NCI-H1436 treated with DMSO at 0.1 percent for 48 hours (cell line): ENCODE measurements around the gene C1orf50.

Source experiments
- DNase-seq: peaks from one replicate; lab custom pipeline; 2025; lab: John Stamatoyannopoulos, UW

The C1orf50 gene

DNA sequence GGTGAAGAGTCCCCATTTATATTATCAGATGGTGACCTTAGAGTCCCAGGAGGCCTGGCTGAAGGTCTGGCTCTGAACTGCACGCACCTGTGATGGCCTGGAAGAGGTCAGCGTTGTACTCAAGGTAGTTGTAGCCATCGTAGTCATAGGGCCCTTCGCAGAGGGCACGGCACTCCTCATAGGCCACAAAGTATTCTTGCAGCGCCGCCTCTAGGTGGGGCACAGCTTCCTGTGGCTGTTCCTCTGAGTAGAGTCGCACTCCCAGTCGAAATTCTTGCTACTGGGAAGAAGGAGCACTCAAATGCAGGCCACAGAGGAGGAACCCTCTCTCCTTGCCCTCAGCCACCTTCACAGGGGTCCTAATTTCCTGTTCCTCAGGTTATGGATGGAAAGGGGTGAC lies 7.9 kb upstream of the C1orf50 start:
- DNase-seq: no peak

DNA sequence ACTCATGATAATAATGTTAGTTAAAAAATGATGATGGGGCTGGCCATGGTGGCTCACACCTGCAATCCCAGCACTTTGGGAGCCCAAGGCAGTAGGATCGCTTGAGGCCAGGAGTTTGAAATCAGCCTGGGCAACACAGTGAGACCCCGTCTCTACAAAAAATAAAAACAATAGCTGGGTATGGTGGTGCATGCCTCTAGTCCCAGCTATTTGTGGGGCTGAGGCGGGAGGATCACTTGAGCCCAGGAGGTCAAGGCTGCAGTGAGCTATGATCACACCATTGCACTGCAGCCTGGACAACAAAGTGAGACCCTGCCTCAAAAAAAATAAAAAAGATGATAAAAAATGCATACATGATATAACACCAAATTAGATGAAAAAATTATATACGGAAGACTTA lies 5.5 kb upstream of the C1orf50 start:
- DNase-seq: no peak

DNA sequence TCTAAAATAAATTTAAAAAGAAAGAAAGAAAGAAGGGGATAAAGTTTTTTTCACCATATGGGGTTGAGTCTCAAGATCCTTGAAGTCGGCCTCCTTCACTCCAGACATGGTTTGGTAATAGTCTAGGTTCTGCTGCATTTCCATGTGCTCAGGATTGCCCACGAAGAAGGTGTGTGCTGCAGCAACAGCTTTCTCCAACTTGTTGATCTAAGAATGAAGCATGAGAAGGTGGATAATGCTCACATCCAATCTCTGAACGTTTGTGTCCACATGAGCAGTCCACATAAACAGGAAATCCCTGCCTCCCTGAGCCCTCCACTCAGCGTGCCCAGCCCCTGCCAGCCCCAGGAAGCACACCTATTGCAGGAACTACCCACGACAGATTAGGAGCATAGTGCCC lies 4.8 kb upstream of the C1orf50 start:
- no peak for DNase-seq

DNA sequence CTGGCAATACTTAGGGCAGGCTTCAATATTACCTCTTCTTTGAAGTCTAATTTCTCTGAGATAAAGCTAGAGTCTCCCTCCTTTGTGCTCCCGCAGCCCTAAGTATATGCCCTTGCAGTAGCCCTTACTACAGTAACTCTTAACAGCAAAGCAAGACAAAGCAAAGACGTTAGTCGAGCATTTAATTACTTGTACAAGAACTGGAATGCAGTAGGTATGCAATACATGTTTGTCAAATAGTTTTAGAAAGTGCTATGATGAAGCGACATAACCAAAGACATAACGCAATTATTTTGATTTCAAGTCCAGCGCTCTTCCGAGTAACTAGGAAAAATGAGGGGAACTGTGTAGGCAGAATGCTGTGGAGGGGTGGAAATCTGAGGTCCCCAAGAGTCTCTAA lies 1.8 kb upstream of the C1orf50 start:
- DNase-seq: no peak

DNA sequence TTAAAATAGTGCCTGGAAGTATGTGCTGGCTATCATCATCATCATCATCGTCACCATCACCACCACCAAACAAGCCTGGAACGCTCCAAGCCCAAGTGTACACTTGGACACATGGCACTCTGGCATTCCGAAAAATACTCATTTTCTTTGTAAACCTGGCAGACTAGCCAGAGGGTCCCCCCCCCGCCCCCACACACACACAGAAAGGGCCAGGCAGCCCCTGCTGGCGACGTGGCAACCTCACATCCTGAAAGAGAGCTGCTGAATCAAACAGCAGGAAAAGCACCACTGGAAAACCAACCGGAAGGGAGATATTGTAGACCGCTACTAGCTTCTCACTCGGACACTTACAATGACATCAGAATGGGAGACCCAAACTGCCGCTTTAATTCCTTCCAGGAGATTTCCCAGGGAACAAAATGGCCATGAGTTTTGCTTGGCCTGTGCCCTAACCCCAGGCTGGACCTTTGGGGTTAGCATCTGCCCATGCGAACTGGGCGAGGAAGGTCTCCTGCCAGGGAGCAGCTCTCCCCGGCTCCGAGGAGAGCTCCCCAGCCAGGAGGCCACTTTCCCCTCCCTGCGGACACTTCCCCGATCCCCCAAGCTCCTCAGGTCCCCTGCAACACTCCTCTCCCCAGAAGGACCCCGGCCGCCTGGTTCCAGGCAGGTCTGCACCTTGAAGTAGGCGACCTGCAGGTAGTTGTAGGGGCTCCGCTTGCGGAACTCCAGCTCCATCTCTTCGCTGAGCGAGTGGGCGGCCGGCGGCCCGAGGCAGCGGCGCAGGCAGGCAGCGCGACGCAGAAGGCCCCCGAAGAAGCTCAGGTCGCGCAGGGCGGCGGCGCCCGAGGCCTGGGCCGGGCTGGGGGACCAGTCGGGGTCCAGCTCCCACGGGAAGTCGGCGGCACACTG lies 963 bp upstream of the C1orf50 start:
- no peak for DNase-seq

DNA sequence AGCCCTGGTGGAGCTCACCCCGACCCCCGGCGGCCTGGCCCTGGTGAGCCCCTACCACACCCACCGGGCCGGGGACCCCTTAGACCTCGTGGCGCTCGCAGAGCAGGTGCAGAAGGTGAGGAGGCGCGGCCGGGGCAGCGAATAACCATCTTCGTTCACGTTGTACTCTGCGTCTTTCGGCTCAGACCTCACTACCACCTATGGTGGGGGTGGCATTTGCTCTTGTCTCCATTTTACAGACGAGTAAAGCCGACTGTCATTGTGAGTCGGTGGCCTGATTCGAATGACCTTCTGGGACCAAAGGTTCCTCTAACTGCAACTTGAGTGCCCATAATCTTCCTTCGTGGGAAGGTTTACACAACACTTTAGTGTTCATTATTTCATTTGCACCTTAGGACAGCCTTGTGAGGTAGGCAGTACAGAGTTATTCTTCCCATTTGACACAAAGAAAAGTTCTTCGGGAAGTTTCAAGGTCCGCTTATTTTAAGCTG lies 506 bp downstream of the C1orf50 start:
- DNase-seq: no peak

DNA sequence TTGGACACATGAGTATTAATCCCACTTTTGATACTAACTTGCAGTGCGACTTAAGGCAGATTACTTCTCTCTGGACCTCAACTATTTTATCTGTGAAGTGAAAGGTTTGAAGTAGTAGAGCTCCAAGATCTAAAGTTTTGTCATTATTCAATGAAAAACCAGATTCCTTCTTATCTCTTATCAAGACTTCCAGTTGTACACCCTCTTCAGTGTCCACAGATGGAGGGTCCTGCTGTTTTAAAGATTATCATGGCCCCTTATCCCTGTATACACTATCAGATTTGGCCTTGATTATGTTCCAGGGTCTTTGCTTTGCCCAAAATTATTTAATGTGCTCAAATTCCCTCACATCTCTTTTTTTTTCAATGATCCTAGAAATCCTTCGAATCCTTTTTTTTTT lies 1.1 kb downstream of the C1orf50 start:
- DNase-seq: no peak

DNA sequence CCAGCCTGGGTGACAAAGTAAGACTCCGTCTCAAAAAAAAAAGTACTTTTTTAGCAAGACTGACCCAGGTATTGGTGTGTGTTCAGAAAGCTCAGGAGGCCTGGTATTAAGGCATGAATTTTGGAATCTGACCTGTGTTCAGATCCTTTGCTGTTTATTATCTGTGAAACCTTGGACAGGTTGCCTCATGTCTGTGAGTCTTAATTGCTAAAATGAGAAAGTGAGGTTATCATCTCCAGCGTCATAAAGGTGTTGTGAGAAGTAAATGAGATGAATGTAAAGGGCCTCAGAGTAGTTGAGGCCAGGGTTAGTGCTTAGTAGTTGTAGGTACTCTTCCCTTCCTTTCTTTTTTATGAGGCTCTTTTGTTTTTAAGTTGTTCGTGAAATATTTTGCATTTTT lies 2.8 kb downstream of the C1orf50 start:
- no peak for DNase-seq

DNA sequence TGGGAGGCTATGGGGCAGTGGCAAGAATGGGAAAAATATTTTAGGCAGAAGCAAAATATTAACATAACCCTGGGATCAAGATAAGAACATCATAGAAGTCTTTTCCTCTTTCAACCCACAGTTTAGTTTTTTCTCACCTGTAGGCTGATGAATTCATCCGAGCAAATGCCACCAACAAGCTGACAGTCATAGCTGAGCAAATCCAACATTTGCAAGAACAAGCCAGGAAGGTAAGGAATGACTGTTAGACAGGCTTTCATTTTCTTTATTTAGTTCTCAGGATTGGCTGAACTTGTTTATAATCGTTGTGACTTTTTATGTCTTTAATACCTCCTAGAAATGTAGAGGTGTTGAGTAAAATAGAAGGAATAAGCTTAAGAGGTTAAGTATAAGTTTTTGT lies 6.4 kb downstream of the C1orf50 start:
- no peak for DNase-seq

DNA sequence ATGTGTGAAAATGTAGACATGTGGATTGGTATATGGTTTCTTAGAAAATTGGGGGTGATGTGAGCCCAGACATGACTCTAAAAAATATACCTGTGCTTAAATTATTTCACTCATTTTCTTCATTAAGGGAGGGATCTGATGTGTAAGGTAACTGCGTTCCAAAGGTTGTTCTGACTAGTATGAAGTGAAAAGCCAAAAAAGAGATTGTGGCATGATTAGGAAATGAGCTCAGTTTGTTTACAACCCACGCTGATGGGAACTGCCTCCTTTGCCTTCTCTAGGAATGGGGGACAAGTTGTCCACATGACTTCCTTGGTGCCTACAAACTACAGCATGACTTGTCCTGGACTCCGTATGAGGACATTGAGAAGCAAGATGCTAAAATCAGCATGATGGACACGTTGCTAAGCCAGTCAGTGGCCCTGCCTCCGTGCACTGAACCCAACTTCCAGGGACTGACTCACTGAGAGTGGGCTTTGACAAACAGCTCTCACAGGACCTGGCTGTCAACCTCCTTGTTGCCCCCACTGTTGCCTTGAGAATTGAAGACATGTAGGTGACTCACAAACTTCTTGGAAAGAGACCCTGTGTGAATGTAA lies 8.0 kb downstream of the C1orf50 start:
- no peak for DNase-seq

DNA sequence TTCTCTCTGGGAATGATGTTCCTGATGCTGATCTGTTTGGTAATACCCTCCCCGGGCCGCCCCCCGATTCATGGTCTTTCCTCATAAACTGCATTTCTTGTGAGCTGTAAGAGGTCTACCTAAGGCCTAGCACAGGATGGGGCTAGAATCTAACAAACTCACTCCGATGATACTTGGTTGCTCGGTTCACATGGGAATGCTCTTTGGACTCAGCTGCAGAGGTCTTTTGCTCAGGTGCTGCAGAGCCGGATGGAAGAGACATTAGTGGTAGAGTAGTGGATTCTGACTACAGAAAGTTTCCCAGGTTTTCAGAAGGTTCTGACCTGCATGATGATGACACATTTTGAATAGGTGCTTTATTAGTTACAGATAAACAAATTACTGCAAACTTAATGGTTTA lies 9.5 kb downstream of the C1orf50 start:
- no peak for DNase-seq

DNA sequence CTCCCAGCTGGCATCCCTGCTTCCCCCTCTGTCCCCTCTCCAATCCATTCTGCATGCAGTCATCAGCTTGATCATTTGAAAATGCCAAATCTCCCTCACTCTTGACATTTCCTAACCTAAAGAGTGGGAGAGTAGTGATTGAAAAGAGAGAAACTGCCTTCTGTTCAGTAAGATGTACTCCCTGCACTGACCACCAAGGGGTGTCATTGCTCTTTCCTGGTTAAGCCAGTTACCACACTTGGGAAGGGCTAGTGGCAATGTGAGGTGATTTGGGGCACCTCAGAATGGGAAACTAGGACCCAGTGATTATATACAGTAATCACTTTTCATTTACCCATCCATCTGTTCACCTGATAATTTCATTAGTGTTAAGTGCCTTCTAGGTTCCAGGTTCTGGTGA lies 10.8 kb downstream of the C1orf50 start:
- DNase-seq: no peak

DNA sequence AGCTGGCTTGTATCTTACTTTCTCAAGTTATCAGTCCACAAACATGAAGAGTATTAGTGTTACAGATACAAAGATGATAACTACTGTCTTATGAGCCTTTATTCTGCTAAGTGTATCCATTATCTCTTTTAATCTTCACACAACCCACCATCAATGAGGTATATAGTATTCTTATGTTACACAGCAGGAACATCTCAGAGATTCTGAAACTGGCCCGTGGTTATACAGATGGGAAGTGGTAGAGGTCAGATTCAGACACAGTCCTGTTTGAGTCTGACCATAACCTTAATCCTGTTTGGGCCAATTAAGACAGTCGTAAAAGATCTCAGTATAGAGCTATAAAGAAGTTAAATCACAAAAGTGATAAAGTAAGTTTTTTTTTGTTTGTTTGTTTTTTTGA lies 12.7 kb downstream of the C1orf50 start:
- no peak for DNase-seq

DNA sequence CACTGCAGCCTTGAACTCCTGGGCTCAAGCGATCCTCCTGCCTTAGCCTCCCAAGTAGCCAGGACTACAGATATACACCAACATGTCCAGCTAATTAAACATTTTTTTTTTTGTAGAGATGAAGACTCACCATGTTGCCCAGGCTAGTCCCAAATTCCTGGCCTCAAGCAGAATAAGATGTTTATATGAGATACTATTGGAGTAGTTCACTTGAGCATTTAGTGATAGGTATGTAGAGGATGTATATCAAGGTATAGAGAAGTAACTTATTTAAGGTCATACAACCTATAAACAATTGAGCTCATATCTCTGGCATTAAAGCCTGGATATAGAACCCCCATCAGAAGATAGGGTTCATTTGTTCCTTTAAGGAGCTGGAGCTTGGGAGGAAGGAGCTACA lies 13.1 kb downstream of the C1orf50 start:
- no peak for DNase-seq

DNA sequence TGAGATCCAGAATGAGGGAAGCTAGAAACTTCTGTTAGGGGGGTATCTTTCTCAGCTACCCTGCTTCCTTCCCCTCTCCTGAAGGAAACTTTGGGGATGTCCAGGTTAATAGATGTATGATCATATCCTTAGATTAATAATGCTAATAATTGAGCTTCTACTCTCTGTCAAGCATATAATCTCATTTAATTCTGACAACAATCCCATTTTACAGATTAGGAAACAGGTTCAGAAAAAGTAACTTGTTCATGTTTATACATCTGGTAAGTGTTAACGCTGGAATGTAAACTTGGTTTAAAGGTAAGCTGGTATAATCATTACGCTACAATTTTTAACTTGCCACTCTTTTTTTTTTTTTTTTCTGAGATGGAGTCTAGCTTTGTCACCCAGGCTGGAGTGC lies 16.0 kb downstream of the C1orf50 start:
- DNase-seq: no peak

DNA sequence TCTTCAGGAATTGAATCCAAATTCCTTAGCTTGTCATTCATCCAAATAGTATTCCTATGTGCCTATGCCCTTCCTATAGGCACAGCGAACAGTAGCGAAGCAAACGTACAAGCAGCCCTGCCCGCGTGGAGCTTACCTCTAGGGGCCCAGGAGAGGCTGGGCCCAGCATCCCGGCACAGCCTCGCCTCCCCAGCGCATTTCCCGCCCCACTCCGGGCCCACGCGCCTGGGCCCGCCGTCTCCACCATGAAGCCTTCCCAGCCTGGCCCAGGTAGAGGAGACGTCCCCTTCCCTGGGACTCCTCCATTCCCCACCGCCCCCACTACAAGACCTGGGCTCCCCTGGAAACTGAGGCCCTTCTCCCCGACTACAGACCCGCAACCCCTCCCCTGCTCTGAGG lies 17.5 kb downstream of the C1orf50 start:
- no peak for DNase-seq

DNA sequence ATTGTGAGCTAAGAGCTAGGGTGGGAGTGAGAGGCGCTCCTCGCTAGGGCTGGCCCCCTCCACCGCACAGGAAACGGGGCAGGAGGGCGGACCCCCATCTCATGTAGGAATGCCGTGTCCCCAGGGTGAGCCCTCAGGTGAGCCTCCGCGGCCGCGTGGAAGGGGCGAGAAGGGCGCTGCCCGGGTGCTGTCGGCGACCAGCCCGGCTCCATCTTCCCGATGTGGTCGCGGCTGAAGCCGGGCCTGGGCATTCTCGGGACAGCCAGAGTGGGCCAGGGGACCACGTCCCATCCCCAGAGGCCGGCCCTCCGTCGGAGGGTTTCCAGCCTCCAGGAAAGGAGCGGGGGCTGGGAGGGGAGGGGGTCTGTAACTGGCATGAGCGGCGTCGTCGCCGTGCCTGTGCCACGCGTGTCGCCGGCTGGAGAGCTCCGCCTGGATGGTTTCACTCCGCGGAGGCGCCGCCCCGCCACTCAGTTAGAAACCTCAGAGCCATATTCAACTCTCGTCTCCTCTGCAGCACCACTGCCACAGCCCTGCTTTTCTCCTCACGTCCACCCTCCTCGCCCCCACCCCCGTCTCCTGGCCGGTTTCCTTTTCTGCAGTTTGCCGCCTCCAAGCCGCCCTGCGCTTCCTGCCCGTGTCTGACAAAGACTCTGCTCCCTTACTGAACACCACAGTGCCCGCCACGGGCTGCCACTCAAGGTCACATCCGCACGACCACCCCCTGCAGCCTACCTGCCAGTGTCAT lies 18.1 kb downstream of the C1orf50 start, which contains the start of gene TMEM269:
TMEM269 (plus strand) TSS at position 46 of the 748 bp plus-strand sequence. CDS start 4,903 bp downstream, outside the sequence.
- no peak for DNase-seq

DNA sequence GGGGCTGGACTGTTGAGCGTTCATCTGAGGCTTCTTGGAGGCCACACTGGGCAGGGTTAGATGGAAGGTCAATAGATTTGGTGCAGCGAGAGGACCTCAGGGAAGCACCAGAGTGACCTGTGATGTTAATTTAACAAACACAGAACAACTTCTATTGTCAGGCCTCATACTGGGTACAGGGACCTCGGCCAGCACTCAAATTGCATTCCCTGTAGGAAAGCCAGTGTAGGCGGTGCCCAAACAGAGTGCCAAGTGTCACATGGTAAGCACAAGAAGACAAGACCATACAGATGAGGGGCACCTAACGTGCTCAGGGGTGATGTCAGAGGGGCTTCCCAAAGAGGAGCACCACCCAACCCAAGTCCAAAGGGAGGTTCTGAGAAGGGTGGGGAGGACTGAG lies 19.0 kb downstream of the C1orf50 start:
- DNase-seq: no peak

DNA sequence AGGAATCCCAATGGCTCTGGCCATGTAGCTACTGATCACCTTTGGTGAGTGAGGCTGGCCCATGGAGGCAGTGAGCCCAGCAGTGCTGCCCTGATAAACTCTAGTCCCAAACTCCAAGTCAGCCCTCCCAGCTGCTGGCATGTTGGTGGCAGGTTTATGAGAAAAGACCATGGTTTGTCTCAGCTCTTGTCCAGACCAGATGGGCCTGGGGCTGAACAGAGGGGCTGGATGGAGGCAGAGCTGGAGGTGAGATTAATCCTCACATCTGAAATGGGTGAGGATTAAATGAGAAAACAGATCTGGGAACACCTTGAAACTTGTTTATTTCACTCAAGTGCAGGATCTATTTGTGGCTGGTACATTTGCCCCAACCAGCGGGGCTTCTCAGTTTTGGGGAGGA lies 21.0 kb downstream of the C1orf50 start:
- DNase-seq: no peak

DNA sequence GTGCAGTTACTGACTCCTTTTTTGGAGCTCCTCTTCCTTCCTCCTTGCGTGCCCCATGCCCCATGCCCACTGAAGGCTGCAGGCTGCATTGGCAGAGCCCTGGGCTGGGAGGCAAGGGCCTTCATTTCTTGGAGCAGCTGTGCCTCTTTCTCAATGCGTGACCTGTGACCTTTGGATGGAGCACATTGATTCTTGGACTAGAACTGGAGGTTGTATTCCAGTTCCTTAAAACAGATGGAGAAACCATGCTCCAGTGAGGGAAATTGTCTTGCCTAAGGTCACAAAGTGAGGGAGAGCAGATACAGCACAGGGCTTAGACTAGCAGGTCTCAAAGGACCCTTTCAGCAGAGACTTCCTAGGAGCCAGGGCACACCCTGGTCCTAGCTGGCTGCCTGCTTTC lies 26.8 kb downstream of the C1orf50 start:
- no peak for DNase-seq

DNA sequence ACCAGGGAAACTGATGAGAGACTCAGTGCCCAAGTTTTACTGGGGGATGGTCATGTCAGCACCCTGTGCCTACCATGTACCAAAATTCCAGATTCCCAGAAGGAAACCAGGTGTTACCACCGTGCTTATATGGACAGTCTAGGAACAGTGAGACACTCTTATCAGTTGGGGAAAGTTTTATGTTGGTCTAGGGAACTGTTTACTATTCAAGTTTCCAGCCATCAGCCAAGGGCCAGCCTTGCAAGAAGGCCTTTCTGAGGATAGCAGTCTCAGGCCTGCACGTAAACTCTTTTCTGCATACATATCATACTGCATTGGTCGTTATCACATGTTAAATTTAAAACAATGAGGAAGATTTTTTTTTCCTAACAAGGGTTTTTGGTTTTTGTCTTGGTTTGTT lies 30.4 kb downstream of the C1orf50 start:
- no peak for DNase-seq

DNA sequence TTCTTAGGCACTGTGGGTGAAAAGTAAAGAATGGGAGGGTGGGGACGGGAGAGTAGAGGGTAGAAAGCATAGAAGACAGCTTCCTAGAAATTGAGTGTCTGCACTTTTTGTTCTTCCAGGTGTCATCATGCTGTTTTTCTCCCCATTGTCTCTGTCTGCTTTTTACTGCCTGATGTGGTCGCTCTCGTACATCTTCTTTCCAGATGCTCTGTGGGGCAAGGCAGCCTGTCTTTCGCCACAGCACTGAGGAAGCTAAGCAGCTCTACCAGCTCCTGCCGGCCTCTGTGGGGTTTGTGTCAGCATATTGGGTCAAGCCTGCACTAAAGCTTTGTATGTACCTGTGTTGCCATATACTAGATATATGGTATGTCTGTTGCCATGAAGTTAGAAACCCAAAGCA lies 30.9 kb downstream of the C1orf50 start:
- DNase-seq: no peak
